NCI-H2196 (cell line): ENCODE data around the gene SH3D19.
"Not testable (repeated sequence)": the region's sequence is repeated elsewhere in the genome, so short reads cannot be mapped to it uniquely, and the experiment has no call there.

Source experiments
- DNase-seq: peaks from one replicate; lab custom pipeline; 2025; ENCODE audit not compliant: unreplicated experiment; lab: John Stamatoyannopoulos, UW

SH3D19 gene

GRCh38 chr4:151276787-151277562, 48.4 kb downstream of the SH3D19 start, which contains the start of gene PRSS48:
TSS of gene PRSS48 (plus strand) at chr4:151277161. CDS start at chr4:151277173, 12 bp downstream.
- peak; percentile 44 for DNase-seq

- not testable (repeated sequence) for DNase-seq
Measured at GRCh38 chr4:151268905-151269304, 56.5 kb downstream of the SH3D19 start.

DNA sequence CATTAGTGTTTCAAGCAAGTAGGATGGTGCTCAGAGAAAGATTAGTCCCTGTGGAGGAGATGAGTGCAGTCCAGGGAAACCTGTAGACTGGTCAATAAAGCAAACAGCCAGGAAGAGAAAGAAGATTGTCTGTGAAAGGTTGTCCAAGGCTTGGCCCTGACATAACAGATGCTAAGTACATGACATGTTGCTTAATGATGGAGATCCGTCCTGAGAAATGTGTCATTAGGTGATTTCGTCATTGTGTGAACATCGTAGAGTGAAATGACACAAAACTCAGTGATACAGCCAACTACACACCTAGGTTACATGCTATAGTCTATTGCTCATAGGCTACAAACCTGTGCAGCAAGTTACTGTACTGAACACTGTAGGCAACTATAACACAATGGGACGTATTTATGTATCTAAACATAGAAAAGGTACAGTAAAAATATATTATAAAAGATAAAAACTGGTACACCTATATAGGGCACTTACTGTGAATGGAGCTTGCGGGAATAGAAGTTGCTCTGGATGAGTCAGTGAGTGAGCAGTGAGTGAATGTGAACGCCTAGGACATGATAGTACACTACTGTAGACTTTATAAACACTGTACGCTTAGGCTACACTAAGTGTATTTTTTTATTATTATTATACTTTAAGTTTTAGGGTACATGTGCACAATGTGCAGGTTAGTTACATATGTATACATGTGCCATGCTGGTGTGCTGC, 57.4 kb downstream of the SH3D19 start:
- DNase-seq = no peak

DNA sequence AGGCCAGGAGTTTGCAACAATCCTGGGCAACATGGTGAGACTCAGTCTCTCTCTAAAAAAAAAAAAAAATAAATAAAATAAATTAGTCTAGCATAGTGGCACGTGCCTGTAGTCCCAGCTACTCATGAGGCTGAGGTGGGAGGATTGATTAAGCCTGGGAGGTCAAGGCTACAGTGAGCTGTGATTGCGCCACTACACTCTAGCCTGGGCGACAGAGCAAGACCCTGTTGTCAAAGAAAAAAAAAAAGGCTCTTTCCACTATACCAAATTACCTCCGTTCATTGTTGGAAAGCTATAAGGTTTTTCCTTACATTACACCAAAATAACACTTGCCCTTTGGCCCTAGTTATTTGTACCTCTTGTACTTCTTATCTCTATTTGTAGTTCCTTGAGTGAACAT, 58.3 kb downstream of the SH3D19 start:
- DNase-seq = no peak

GRCh38 chr4:151266497-151266896, 58.9 kb downstream of the SH3D19 start:
- no peak for DNase-seq

- DNase-seq = no peak
Measured at GRCh38 chr4:151263455-151263854, 62.0 kb downstream of the SH3D19 start.

DNA sequence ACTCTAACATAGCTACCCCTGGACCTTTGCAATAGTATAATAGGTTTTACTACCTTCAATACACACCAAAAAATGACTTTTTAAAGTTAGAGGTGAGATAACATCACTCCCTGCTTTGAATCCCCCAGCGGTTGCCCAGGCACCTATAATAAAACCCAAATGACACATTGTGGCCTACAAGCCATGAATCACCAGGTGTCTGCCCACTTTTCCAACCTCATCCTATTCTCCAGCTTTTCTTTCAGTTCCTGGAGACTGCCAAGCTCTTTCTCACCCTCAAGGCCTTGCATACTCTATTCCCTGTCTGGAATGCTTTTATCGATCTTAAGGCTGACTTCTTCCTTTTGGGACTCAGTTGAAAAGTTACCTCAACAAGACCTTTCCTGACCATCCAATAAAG, 64.9 kb downstream of the SH3D19 start:
- DNase-seq = no peak

GRCh38 chr4:151259752-151260151, 65.7 kb downstream of the SH3D19 start:
- no peak for DNase-seq

DNA sequence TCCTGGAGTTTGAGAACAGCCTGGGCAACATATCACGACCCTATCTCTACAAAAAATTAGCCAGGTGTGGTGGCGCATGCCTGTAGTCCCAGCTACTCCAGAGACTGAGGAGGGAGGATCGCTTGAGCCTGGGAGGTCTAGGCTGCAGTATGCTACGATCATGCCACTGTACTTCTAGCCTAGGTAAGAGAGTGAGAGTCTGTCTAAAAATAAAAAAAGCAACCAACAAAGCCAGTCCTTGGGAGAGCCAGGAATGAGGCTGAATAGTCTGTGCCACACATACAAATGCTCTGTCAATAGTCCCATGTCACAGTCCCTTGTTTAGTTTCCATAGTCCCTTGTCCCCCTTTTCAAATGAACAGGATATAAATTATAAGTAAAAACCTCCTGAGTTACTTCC, 67.7 kb downstream of the SH3D19 start:
- DNase-seq = no peak

GRCh38 chr4:151256134-151256533, 69.3 kb downstream of the SH3D19 start:
- DNase-seq = no peak

GRCh38 chr4:151255680-151256079, 69.7 kb downstream of the SH3D19 start:
- DNase-seq = not testable (repeated sequence)

DNA sequence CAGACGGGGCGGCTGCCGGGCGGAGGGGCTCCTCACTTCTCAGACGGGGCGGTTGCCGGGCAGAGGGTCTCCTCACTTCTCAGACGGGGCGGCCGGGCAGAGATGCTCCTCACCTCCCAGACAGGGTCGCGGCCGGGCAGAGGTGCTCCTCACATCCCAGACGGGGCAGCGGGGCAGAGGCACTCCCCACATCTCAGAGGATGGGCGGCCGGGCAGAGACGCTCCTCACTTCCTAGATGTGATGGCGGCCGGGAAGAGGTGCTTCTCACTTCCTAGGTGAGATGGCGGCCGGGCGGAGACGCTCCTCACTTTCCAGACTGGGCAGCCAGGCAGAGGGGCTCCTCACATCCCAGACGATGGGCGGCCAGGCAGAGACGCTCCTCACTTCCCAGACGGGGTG, 70.2 kb downstream of the SH3D19 start:
- DNase-seq = not testable (repeated sequence)

DNA sequence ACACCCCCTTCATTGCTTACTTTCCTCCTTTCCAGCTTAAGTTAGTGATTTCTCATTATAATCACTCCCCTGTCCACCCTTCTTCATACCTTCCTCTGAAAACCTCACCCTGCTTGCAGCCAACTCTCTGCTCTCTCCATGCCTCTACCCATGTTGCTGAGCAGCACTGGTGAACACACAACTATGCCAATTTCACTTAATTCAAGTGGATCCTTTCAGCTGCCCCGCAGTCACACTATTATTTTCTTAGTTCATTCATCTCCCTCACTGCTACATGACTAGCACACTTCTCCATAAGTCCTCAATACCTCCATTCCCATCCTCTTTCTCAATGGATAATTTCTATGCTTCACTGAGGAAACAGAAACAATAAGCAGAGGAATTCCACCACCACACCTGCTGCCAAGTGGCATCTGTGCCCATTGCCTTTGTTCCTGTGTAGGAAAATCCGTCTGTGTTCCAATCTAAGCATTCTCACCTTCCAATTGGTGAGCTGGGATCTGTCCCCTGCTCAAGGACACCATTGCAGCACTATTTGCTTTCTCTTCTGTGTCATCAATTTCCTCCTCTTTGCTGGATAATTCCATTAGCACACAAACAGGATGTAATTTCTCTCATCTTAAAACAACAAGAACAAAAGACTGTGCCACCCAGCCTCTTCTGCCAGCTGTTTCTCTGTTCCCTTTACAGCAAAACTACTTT, 73.7 kb downstream of the SH3D19 start:
- DNase-seq = peak; percentile 5

GRCh38 chr4:151250706-151251105, 74.7 kb downstream of the SH3D19 start:
- no peak for DNase-seq

DNA sequence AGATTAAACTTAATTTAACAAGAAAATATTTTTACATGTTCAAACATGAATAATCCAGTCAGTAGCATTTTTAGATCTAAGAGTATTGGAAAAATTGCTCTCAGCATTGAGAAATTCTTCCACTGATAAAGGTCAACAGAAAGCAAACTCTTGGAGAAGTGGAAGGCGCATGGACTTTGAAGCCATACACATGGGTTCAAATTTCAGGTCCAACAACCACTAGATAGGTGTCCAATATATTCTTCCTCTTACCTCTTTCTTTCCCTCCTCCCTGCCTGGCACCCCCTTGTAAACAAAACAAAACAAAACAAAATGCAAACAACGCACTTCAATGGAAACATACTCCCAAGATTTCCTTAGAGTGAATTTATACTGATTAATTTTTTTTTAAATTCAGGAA, 76.9 kb downstream of the SH3D19 start:
- DNase-seq = no peak

- no peak for DNase-seq
Measured at GRCh38 chr4:151247395-151247794, 78.0 kb downstream of the SH3D19 start.

- DNase-seq = no peak
Measured at GRCh38 chr4:151246742-151247141, 78.7 kb downstream of the SH3D19 start.

DNA sequence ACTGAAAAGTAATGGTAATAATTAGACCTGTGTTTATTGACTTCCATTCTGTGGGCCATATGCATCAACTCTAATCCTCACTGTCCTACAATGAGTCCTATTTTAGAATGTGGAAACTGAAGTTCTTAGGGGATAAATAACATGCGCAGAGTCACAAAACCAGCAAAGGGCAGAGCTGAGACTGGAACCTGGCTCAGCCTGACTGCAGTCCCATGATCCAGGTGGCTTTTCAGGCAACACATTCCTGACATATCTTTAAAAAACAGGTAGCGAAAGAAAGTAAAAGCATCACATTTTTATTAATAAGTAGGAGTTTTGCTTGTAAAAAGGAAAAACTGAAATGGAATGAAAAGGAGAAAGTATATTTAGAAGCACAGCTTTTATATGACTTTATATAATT, 83.1 kb downstream of the SH3D19 start:
- no peak for DNase-seq

GRCh38 chr4:151239608-151240007, 85.8 kb downstream of the SH3D19 start:
- DNase-seq = no peak

- DNase-seq = no peak
Measured at GRCh38 chr4:151238477-151238876, 86.9 kb downstream of the SH3D19 start.

- DNase-seq = no peak
Measured at GRCh38 chr4:151236036-151236435, 89.4 kb downstream of the SH3D19 start.

DNA sequence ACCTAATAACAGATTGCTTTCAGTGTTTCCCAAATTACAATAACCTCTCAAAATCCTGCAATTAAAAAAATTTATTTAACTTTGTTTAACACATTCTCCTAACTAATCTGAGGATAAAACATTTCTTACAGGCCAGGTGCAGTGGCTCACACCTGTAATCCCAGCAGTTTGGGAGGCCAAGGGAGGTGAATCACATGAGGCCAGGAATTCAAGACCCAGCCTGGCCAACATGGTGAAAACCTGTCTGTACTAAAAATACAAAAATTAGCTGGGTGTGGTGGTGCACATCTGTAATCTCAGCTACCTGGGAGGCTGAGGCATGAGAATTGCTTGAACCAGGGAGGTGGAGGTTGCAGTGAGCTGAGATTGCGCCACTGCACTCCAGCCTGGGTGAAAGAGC, 90.0 kb downstream of the SH3D19 start:
- not testable (repeated sequence) for DNase-seq
